ENCODE data around the gene LCNL1. TPM values are rescaled to one million over a fixed set of nuclear protein-coding genes. Genes with fewer than 3 reads are reported as not detected.
A peak's percentile ranks its signal among the peaks of the same experiment; 100 is the strongest.

LCNL1 gene
- total RNA-seq, 1 donor from 2014 or later: 2.0 TPM

GRCh38 chr9:136990242-136990911 is 7.6 kb downstream of the LCNL1 start:
- H3K36me3 ChIP-seq: no peaks in the 10 kb centered on the region
- TF ChIP-seq POLR2A (IDR thresholded peaks at IDR 0.05): no peak
- no peak for TF ChIP-seq POLR2AphosphoS5 (IDR thresholded peaks at IDR 0.05; ENCODE audit: insufficient read depth in 1 of 2, low read depth in 1 of 2)
- TF ChIP-seq CTCF (IDR thresholded peaks at IDR 0.05): no peak
- H3K4me3 ChIP-seq: no peak overlapping the region
- intact Hi-C loops (cut with DNase I): no loop called here
- H3K9me3 ChIP-seq: no peaks in the 10 kb centered on the region
- no peak for DNase-seq (ENCODE audit: extremely low spot score in 2 of 2)
- H3K4me1 ChIP-seq: peaks cover 39% of the 10 kb centered on the region
- peaks cover 2% of the 10 kb centered on the region for H3K27me3 ChIP-seq
- H3K27ac ChIP-seq: no peak overlapping the region

- no peaks in the 10 kb centered on the region for H3K36me3 ChIP-seq
- H3K27ac ChIP-seq: peak within 1 kb of the TSS; percentile 83
- peaks cover 50% of the 10 kb centered on the region for H3K4me1 ChIP-seq
- no peaks in the 10 kb centered on the region for H3K9me3 ChIP-seq
- H3K27me3 ChIP-seq: no peaks in the 10 kb centered on the region
- TF ChIP-seq POLR2AphosphoS5 (IDR thresholded peaks at IDR 0.05; ENCODE audit: insufficient read depth in 1 of 2, low read depth in 1 of 2): peak in 1 of 2 donors; percentile 53
- TF ChIP-seq CTCF (IDR thresholded peaks at IDR 0.05): no peak
- no peak for TF ChIP-seq POLR2A (IDR thresholded peaks at IDR 0.05)
- H3K4me3 ChIP-seq: peak within 1 kb of the TSS; percentile 61 to 91
- intact Hi-C loops (cut with DNase I): no loop called here
- DNase-seq (ENCODE audit: extremely low spot score in 2 of 2): no peak
These were observed 9.4 kb downstream of the LCNL1 start, which contains the start of gene PAXX for GRCh38 chr9:136991993-136992818. TSS of gene PAXX (plus strand) at chr9:136992422. CDS start at chr9:136992444, 22 bp downstream.

- H3K4me1 ChIP-seq: peaks cover 52% of the 10 kb centered on the region
- no peaks in the 10 kb centered on the region for H3K36me3 ChIP-seq
- H3K9me3 ChIP-seq: no peaks in the 10 kb centered on the region
- no peak for TF ChIP-seq POLR2AphosphoS5 (IDR thresholded peaks at IDR 0.05; ENCODE audit: insufficient read depth in 1 of 2, low read depth in 1 of 2)
- TF ChIP-seq CTCF (IDR thresholded peaks at IDR 0.05): no peak
- no peak for TF ChIP-seq POLR2A (IDR thresholded peaks at IDR 0.05)
- intact Hi-C loops (cut with DNase I): no loop called here
- no peak for DNase-seq (ENCODE audit: extremely low spot score in 2 of 2)
- peak overlapping the region; percentile 61 to 91 for H3K4me3 ChIP-seq
- H3K27ac ChIP-seq: peak overlapping the region; percentile 83
- H3K27me3 ChIP-seq: no peaks in the 10 kb centered on the region
These were observed 10.1 kb downstream of the LCNL1 start for GRCh38 chr9:136992819-136993369.

- Histone ChIP-seq H3K4me3 (peak overlapping the region; percentile 22 to 32), H3K9me3 (no peaks in the 10 kb centered on the region), H3K27ac (no peak overlapping the region), H3K36me3 (no peaks in the 10 kb centered on the region), H3K27me3 (no peaks in the 10 kb centered on the region), H3K4me1 (peaks cover 52% of the 10 kb centered on the region)
- DNase-seq (ENCODE audit: extremely low spot score in 2 of 2): no peak
- intact Hi-C loops (cut with DNase I): no loop called here
- TF ChIP-seq CTCF (IDR thresholded peaks at IDR 0.05): no peak
- no peak for TF ChIP-seq POLR2AphosphoS5 (IDR thresholded peaks at IDR 0.05; ENCODE audit: insufficient read depth in 1 of 2, low read depth in 1 of 2)
- no peak for TF ChIP-seq POLR2A (IDR thresholded peaks at IDR 0.05)
These were observed 11.5 kb downstream of the LCNL1 start for GRCh38 chr9:136994180-136994887.

Data from vagina (tissue), 2 donors.